Tibial artery (tissue), 4 donors: ENCODE data around the gene PCDHGA8.

Source experiments
- DNase-seq, 2 donors: peaks; one replicate each; pipeline ENCODE4 v3.0.0-alpha.2; 2019
- H3K27ac ChIP-seq, 2 donors: fragments of 200-600 bp; sonication (generic) in 1 of 2; 1 replicate in 1 of 2; 2 replicates in 1 of 2; pipeline ENCODE4 v1.5.1; 2018 to 2019; ENCODE audit warnings: mild to moderate bottlenecking in 1 of 2
- H3K27me3 ChIP-seq, 2 donors: fragments of 200-600 bp; sonication (generic) in 1 of 2; one replicate each; pipeline versions ENCODE4 v1.5.1 to v1.6.0; 2016 to 2019
- H3K36me3 ChIP-seq, 3 donors: fragments of 200-600 bp; sonication (generic) in 2 of 3; one replicate each; pipeline ENCODE4 v1.5.1; 2016 to 2019; ENCODE audit warnings: mild to moderate bottlenecking in 2 of 3
- H3K4me1 ChIP-seq, 4 donors: fragments of 200-600 bp; sonication (generic) in 2 of 4; 1 replicate in 3 of 4; 2 replicates in 1 of 4; pipeline ENCODE4 v1.5.1; 2016 to 2019
- H3K4me3 ChIP-seq, 2 donors: fragments of 200-600 bp; sonication (generic) in 1 of 2; 1 replicate in 1 of 2; 2 replicates in 1 of 2; pipeline ENCODE4 v1.5.1; 2018 to 2019; ENCODE audit warnings: mild to moderate bottlenecking in 2 of 2
- H3K9me3 ChIP-seq, 3 donors: fragments of 200-600 bp; sonication (generic) in 1 of 3; one replicate each; pipeline ENCODE4 v1.5.1; 2016 to 2019
- intact Hi-C: fragments of 100-400 bp; cut with DNase I; formaldehyde crosslinking; loops from one replicate; pipeline ENCODE4 v1.15.0; 2023; ENCODE audit warnings: low total_unique reads
- TF ChIP-seq, protein P1 (sequence below), 2 experiments: fragments of 200-600 bp in 1 of 2; fragments of 450-650 bp in 1 of 2; IDR thresholded peaks; one replicate each; pipeline ENCODE4 v1.5.1; 2017 to 2019; ENCODE audit warnings: antibody characterized with exemption in 2 of 2, mild to moderate bottlenecking in 1 of 2, moderate library complexity in 1 of 2

Gene PCDHGA8

DNA sequence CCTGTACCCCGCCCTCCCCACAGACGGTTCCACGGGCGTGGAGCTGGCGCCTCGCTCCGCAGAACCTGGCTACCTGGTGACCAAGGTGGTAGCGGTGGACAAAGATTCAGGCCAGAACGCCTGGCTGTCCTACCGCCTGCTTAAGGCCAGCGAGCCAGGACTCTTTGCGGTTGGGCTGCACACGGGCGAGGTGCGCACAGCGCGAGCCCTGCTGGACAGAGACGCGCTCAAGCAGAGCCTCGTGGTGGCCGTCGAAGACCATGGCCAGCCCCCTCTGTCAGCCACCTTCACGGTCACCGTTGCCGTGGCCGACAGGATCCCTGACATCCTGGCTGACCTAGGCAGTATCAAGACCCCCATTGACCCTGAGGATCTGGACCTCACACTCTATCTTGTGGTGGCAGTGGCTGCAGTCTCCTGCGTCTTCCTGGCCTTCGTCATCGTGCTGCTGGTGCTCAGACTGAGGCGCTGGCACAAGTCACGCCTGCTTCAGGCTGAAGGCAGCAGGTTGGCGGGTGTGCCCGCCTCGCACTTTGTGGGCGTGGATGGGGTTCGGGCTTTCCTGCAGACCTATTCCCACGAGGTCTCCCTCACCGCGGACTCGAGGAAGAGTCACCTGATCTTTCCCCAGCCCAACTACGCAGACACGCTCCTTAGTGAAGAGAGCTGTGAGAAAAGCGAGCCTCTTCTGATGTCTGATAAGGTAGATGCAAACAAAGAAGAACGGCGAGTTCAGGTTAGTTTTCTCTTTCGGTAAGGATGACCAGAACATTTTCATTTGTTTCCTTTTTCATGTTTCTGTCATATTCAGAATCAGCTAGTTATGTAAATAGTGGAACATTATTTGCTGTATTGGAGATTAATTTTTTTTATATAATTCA, 26.2 kb upstream of the PCDHGA8 start:
- intact Hi-C loops: no loop called here

DNA sequence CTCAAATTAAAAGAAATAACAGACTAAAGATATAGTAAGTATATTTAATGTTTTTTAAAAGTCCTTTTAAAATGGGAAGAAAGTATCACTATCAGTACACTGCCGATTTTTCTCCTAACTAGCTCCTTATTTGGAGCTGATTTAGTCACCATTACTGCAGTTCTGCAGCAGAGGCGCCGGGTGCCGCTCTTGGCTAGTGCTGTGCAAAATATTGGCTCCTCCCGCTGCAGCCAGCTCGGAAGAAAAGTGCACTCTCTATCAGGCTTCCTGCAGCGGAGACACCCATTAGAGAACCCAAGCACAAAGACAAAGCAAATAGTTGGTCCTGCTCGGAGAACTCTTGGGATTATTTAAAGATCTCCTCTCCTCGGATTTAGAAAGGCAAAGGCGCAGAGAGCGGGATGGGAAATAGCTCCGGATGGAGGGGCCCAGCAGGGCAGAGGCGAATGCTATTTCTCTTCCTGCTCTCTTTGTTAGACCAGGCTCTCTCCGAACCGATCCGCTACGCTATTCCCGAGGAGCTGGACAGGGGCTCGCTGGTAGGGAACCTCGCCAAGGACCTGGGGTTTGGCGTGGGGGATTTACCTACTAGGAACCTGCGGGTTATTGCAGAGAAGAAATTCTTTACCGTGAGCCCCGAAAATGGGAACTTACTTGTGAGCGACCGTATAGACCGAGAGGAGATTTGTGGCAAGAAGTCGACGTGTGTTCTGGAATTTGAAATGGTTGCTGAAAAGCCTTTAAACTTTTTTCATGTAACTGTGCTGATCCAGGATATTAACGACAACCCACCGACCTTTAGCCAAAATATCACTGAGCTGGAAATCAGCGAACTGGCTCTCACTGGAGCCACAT, 22.2 kb upstream of the PCDHGA8 start, which contains the start of gene PCDHGB3:
TSS of gene PCDHGB3 (plus strand) at position 249 of the 855 bp plus-strand sequence. CDS start at position 402, 153 bp downstream.
- TF ChIP-seq, protein P1, sequence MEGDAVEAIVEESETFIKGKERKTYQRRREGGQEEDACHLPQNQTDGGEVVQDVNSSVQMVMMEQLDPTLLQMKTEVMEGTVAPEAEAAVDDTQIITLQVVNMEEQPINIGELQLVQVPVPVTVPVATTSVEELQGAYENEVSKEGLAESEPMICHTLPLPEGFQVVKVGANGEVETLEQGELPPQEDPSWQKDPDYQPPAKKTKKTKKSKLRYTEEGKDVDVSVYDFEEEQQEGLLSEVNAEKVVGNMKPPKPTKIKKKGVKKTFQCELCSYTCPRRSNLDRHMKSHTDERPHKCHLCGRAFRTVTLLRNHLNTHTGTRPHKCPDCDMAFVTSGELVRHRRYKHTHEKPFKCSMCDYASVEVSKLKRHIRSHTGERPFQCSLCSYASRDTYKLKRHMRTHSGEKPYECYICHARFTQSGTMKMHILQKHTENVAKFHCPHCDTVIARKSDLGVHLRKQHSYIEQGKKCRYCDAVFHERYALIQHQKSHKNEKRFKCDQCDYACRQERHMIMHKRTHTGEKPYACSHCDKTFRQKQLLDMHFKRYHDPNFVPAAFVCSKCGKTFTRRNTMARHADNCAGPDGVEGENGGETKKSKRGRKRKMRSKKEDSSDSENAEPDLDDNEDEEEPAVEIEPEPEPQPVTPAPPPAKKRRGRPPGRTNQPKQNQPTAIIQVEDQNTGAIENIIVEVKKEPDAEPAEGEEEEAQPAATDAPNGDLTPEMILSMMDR (IDR thresholded peaks at IDR 0.05): peak in 1 of 2 experiments; percentile 28
- H3K4me1 ChIP-seq: no peaks in the 10 kb centered on the region
- peak in 1 of 2 donors; percentile 37 for DNase-seq
- intact Hi-C loops: no loop called here
- no peaks in the 10 kb centered on the region for H3K27me3 ChIP-seq
- peak within 1 kb of the TSS; percentile 28 to 35 for H3K4me3 ChIP-seq
- H3K27ac ChIP-seq: no peak within 1 kb of the TSS
- peaks cover 17 to 99% (median 89%) of the 10 kb centered on the region in 3 donors for H3K9me3 ChIP-seq
- peaks cover 0 to 67% (median 41%) of the 10 kb centered on the region in 3 donors for H3K36me3 ChIP-seq

More for the DNA sequence above, 26.2 kb upstream of the PCDHGA8 start:
- H3K36me3 ChIP-seq: peaks cover 0 to 46% (median 37%) of the 10 kb centered on the region in 3 donors
- H3K9me3 ChIP-seq: peaks cover 21 to 98% (median 87%) of the 10 kb centered on the region in 3 donors
- H3K27ac ChIP-seq: no peak overlapping the region
- DNase-seq: no peak
- no peak overlapping the region for H3K4me3 ChIP-seq
- TF ChIP-seq, protein P1 (IDR thresholded peaks at IDR 0.05): no peak
- H3K27me3 ChIP-seq: peaks cover 0 to 3% of the 10 kb centered on the region in 2 donors
- no peaks in the 10 kb centered on the region for H3K4me1 ChIP-seq

DNA sequence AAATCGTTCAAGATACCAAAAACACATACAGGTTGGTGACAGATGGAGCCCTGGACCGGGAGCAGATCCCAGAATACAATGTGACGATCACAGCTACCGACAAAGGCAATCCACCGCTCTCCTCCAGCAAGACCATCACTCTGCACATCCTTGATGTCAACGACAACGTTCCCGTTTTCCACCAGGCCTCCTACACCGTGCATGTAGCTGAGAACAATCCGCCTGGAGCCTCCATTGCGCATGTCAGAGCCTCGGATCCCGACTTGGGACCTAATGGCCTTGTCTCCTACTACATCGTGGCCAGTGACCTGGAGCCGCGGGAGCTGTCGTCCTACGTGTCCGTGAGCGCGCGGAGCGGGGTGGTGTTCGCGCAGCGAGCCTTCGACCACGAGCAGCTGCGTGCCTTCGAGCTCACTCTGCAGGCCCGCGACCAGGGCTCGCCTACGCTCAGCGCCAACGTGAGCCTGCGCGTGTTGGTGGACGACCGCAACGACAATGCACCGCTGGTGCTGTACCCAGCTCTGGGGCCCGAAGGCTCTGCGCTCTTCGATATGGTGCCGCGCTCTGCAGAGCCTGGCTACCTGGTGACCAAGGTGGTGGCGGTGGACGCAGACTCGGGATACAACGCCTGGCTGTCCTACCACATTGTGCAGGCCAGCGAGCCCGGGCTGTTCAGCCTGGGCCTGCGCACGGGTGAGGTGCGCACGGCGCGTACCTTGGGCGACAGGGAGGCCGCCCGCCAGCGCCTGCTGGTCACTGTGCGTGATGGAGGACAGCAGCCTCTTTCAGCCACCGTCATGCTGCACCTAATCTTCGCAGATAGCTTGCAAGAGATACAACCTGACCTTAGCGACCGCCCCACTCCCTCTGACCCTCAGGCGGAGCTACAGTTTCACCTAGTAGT, 20.6 kb upstream of the PCDHGA8 start:
- no peak for DNase-seq
- TF ChIP-seq, protein P1 (IDR thresholded peaks at IDR 0.05): no peak
- H3K27ac ChIP-seq: no peak overlapping the region
- H3K36me3 ChIP-seq: peaks cover 0 to 57% (median 53%) of the 10 kb centered on the region in 3 donors
- no peaks in the 10 kb centered on the region for H3K27me3 ChIP-seq
- peaks cover 6 to 99% (median 90%) of the 10 kb centered on the region in 3 donors for H3K9me3 ChIP-seq
- no peaks in the 10 kb centered on the region for H3K4me1 ChIP-seq
- intact Hi-C loops: no loop called here
- no peak overlapping the region for H3K4me3 ChIP-seq

DNA sequence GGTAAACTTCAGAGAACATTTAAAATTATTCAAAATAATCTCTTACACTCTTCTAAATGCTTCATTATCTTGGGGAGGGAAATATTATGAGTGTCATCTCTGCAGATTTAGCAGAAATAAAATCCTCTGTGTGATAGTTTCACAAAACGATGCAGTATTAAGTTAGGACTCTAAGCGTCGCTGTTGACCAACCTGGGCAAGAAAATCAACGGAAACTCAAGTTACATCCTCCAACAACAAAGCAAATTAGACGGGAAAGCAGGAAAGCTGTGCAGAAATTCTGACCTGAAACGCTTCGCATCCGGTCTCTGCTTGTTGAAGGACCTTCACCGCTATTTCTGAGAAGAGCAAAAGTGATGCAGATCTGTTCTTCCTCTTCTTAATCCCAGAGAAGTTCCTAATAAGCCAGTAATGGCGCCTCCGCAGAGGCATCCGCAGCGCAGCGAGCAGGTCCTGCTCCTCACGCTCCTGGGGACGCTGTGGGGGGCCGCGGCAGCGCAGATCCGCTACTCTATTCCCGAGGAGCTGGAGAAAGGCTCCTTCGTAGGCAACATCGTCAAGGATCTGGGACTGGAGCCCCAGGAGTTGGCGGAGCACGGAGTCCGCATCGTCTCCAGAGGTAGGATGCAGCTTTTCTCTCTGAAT, 18.6 kb upstream of the PCDHGA8 start, which contains the start of gene PCDHGA6:
TSS of gene PCDHGA6 (plus strand) at position 219 of the 645 bp plus-strand sequence. CDS start at position 412, 193 bp downstream.
- intact Hi-C loops: no loop called here
- no peak for DNase-seq
- no peaks in the 10 kb centered on the region for H3K27me3 ChIP-seq
- no peaks in the 10 kb centered on the region for H3K4me1 ChIP-seq
- H3K4me3 ChIP-seq: peak within 1 kb of the TSS; percentile 21 to 30
- H3K36me3 ChIP-seq: peaks cover 0 to 71% (median 70%) of the 10 kb centered on the region in 3 donors
- H3K27ac ChIP-seq: no peak within 1 kb of the TSS
- TF ChIP-seq, protein P1 (IDR thresholded peaks at IDR 0.05): peak in 1 of 2 experiments; percentile 25
- peaks cover 6 to 100% (median 95%) of the 10 kb centered on the region in 3 donors for H3K9me3 ChIP-seq
